HG03108 (cell line): ENCODE measurements around the gene KCTD15.
"Not testable (repeated sequence)": the region's sequence is repeated elsewhere in the genome, so short reads cannot be mapped to it uniquely, and the experiment has no call there.

ENCODE experiments used
- ATAC-seq: cut with Tn5 transposase; IDR thresholded peaks from one replicate; pipeline ENCODE4 v1.9.1; 2021; ENCODE audit warnings: moderate library complexity; ENCODE audit not compliant: unreplicated experiment

KCTD15 gene

DNA sequence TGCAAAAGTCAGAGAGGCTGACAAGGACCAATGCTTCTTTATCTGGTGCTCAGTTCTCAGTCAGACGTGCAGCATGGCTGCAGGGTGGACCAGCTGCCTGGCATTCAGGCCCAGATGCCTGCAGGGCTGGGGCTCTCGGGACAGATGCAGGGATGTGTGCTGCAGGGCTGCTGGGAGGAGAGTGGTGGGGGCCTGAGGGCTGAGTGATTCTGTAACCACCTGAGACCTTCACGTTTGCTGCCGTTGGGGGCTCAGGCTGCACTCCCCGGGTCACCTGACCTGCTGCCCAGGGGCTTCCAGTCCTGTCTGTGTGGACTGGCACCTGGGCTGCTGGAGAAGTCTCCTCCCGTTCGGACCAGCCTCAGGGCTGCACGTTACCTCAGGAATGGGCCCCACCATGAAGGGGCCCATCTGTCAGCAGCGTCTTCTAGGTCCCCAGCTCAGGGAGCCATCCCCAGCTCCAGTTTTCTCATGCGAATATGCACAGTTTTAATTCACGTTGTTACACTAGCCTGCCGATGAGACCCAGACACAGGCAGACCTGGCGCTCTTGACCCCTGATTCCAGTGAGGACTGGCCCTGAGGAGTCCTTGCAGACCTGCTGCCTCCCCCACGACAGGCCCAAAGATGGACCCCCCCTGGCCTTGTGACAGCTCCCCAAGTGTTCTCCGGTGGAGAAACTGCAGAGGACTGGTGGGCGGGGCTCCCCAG lies 16.9 kb downstream of the KCTD15 start:
- no peak for ATAC-seq

DNA sequence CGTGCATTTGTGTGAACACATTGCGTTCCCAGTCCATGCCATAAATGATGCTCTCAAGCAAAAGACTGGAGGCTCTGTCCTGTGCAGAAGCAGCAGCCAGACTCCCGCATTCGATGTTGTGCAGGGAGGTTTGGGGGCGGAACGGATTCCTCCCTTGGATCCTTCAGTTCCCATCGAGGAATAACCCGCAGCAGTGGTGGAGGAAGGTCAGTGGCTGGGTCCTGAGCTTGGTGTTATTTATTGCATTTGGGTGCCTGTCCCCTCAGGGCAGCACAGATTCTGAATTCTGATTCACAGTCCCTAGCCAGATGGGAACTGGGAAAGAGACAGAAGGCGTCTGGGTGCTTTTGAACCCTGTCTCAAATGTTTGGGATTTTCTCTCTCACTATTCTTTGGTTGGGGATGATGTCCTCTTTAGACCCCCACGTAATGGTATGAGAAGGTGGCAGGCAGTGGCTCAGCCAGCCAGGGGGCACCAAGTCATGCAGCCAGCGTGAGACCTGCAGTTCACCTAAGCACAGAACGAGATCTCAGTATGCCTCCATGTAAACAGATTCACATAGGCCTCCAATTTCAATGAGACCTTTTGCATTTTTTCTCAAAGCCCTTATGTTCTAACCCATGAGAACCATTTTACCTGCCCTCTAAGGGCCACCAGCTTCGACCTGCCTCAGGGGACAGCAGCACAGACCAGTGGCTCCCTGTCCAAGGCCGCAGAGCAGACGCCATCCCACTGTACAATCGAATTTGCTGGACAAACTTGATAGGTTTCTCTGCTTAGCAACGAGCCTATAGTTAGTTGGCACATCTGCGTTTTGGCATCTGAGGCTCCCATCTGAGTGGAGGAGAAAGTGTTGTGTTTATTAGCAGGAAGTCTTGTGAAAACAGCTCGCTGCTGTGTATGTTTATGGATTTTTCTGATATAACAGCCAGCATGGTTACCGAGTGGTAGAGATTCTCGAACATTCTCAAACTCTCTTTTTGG lies 17.8 kb downstream of the KCTD15 start:
- no peak for ATAC-seq

DNA sequence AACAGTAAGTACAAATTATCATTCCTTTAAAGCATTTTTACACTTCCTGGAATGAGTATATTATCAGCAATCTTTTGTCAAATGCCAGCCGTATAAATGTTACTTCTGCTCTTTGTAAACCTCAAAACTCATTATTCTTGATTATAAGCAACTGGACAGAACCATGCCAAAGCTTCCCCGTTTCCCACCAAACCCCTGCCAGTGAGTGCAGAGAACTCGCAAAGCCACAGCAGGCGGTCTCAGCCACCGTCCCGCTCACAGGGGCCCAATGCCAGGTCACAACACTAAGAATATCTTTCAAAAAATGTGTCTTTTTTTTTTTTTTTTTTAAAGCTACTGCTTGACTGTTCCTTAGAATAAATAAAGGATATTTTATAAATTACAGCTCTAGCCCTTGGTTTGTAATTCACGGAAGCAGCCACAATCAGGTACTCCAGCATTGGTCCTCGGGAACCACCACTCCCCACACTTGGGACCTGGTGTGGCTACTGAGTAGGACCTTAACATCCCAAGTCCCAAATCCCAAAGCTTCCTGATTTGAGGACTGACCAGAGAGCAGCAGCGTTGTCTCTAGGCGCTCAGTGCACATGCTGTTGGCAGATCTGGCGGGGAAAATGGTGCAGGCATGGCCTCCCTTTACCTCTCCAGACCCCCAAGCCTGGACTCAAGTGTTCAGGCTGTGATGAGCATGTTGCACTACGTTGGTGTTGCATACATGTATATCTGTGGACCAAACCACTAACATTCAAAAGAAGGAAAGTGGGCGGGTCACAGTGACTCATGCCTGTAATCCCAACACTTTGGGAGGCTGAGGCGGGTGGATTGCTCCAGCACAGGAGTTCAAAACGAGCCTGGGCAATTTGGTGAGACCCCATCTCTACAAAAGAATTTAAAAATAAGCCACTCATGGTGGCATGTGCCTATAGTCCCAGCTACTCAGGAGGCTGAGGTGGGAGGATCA lies 19.0 kb downstream of the KCTD15 start:
- ATAC-seq, result no peak

DNA sequence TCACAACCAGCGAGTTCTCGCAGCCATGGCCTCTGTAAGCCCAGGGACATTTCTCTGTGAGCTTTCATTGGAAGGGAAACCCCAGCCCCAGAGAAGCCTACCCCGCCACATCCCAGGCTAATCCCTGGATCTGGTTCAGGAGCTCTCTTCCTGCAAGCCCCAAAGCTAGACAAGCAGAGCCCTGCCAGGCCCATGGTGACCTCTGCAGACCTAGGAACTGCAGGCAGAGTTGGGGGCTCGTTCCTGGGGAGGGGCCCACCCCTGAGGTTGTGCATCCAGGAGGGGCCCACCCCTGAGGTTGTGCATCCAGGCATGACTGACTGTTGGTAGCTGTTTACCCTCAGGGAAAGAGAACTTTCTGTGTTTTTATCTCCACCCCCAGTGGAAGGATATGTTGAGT lies 21.7 kb downstream of the KCTD15 start:
- no peak for ATAC-seq

DNA sequence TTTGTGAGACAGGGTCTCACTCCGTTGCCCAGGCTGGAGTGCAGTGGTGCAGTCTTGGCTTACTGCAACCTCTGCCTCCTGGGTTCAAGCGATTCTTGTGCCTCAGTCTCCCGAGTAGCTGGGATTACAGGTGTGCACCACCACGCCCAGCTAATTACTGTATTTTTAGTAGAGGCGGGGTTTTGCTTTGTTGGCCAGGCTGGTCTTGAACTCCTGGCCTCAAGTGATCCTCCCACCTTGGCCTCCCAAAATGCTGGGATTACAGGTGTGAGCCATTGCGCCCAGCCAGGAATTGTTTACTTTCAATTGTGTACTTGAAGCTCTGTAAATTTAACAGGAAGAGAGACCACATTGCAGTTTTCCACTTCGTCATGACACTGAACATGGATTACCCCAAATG lies 22.4 kb downstream of the KCTD15 start:
- ATAC-seq, result not testable (repeated sequence)

DNA sequence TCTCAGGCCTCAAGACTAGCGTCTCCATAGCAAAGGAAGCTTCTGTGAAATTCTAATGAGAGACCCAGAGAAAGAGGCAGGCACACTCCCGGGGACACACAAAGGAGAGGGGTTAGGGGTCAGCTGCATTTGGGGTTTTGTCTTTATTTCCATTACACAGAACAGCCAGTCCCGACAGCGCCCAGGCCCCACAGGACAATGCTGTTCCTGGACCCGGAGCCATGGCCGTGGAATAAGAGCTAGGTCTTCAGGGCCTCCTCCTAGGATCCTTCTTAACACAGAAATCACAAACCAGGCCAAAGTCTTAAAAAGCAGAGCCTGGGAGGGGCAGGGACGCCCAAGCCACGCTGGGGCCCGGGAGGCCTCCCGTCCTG lies 22.8 kb downstream of the KCTD15 start:
- ATAC-seq, result no peak

DNA sequence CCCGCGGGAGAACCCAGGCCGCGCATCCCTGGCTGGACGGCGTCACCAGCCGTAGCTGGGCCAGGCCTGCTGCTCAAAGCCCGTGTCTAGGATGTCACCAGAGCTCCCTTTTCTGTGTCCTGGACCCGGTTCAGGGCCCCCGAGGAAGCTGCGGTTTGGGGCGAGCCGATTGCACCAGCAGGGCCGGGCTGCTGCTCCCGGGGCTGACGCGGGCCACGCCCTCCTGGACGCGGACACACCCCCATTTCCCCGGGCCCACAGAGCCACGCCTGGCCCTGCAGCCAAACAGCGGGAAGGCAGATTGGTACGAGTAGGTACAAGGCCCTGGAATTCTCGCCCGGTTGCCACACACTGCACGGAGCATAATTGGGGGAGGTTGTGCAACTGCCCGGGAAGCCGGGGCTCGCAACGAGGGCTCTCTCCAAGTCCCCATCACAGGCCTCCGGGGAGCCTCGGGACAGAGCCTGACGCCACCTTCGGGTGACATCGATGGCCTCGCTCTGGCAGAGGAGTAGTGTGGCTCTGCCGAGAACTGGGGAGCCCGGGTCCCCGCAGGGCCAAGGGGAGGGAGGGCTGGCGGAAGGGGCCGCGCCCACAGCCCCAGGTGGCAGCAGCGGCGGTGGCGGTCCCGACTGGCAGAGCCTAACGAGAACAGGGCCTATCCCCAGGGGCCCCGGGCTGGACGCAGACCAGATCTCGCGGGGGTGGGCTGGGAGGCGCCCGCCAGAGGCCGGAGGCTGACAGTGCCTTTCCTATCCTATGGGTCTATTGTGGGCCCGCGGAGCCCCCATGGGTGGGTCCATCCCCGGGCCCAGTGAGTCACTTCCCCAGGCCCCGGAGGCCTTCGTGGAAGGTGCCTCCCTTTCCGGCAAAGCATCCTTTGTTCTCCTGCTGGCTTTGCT lies 23.5 kb downstream of the KCTD15 start:
- ATAC-seq, result no peak

DNA sequence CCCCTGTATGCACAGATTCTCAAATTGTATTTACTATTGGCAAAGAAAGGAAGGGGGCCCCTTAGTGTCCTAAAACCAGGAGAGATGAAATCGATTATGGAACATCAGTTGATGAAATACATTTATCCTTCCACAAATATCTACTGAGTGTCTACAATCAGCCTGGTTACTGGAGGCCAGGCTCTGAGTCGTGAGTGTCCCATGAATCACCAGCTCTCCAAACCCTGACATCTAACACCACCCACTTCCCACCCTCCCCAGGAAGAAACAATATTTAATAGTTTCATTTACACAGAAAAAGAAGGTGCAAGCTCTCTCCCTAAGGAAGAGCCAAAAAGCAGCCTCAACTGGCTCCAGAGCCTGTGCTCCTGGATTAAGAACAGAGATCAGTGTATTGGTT lies 25.2 kb downstream of the KCTD15 start:
- ATAC-seq, result no peak

DNA sequence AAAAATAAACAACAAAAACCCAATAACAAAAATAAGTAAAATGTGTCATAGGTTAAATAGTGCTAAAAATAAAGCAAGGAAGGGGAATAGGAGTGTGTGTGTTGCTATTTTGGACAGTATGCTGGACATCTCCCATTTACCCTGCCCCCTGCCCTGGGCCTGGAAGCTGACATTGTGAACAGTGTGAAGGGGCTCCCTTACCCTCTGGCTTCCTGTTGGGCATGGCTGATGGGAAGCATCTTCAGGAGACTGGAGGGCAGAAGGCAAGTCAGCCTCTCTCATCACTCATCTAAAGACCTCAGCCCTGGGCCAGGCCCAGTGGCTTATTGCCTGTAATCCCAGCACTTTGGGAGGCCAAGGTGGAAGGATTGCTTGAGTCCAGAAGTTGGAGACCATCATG lies 26.7 kb downstream of the KCTD15 start:
- no peak for ATAC-seq

DNA sequence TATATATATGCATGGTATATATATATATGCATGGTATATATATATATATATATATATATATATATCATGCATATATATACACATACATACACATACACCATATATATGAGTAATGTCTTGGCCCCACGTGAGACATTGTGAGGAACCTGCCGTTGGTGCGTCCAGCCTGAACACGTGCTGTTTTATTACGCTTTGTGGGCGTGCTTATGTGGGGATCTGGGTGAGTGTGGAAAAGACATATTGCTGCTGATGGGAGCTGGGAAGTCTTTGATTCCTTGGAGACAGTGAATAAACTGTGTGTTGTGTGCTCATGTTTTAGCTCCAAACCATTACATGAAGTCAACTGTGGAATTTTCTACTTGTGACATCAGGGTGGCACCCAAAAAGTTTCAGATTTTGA lies 28.9 kb downstream of the KCTD15 start:
- no peak for ATAC-seq

DNA sequence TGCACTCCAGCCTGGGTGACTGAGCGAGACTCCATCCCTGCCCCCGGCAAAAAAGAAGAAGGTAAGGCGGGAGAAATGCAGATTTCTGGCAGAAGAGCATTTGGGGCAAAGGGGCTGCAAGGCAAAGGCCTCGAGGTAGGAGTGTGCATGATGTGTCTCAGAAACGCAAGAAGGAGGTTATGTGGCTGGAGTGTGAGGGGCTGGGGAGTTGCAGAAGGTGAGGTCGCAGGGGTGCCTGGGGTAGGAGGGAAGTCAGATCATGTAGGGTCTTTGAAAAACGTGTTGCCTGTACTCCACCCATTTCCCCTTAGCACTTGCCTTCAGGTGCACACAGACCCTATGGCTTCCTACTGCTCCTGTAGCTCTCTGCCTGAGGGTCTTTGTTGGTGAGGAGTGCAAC lies 29.9 kb downstream of the KCTD15 start:
- ATAC-seq, result no peak

DNA sequence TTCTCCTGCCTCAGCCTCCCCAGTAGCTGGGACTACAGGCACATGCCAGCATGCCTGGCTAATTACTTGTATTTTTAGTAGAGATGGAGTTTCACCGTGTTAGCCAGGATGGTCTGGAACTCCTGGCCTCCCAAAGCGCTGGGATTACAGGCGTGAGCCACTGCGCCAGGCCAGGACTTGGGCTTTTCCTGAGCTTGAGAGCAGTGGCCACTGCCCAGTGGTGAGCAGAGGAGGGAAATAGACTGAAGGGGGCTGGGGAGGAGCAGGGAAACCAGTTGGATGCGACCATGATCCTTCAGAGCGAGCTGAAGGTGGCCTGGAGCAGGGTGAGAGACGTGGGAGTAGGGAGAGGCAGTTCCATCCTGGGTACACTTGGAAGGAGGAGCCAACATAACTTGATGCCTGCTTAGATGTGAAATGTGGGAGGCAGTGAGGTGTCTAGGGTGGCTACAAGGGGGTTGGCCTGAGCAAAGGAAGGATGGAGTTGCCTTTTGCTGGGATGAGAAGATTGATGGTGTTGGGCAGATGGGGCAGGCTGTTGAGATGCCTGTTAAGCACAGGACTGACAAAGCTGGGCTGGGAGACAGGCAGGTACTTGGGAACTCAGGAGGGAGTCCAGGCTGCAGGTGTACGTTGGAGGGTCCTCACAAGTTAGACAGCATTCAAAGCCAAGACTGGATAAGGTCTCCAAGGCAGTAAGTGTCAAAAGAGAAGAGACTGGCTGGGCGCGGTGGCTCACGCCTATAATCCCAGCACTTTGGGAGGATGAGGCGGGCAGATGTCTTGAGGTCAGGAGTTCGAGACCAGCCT lies 31.8 kb downstream of the KCTD15 start:
- no peak for ATAC-seq

DNA sequence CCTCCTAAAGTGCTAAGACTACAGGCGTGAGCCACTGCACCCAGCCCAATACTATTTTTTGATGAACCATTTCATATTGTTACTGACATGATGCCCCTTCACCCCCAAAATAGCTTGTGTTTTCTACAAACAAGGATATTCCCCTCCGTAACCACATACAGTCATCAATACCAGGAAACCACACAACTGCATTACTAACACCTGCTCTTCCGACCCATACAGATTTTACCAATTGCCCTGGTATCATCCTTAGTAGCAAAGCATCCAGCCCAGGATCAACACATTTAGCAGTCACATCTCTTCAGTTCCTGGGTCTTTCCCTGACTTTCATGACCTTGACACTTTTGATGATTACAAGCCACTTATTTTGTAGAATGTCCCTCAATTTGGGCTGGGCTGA lies 33.6 kb downstream of the KCTD15 start:
- ATAC-seq, result no peak

DNA sequence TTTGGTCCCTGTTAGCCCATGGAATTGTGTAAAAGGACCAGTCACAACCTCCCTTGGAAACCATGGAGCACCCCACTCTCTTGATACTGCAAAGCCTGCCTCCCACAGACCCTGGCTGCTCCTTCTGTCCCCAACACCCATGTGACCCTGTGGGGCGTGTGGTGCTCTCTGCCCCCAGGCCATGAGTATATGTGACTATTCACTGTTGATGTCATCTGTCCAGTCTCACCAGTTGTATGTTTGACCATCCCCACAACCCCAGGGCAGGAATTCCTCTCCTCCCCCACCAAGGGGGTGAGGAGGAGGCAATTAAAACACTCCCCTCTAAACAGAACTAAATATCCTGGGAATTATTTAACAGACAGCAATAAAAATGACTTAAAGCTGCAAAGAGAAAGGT lies 35.2 kb downstream of the KCTD15 start:
- no peak for ATAC-seq

DNA sequence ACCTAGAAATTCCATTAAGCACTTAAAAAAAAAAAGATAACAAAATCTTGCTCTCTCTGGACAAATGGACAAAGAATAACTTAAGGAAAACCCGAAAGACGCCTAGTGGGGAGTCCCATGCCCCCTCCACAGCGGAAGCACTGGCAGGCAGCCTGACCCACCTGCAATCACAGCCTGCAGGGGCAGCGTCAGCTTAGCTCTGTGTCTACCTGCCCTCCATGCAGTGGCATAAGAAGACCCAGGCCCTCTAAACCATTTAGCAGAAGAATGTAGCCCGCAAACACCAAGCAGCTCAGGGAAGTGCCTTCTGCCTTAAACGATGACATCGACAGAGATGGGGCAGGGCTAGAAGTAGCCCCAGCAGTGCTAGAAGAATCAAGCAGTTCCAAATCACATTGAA lies 36.0 kb downstream of the KCTD15 start:
- no peak for ATAC-seq

DNA sequence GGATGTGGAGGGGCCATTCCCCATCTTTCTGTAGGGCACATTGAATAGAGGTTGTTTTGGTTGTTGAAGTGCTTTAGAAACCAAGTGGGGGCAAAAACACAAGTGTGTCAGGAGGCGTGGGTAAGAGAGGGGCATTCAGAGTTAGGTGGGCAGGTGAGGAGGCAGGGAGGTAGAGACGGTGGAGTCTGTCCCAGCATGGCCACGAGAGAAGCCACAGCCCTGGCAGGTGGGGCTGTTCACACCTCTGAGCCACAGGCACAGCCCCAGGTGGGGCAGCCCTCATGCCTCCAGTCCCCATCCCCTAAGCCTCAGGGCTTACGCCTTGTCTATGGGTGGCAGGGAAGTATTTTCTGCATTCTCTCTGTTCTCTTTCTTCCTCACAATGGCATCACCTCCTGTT lies 43.7 kb downstream of the KCTD15 start:
- no peak for ATAC-seq

DNA sequence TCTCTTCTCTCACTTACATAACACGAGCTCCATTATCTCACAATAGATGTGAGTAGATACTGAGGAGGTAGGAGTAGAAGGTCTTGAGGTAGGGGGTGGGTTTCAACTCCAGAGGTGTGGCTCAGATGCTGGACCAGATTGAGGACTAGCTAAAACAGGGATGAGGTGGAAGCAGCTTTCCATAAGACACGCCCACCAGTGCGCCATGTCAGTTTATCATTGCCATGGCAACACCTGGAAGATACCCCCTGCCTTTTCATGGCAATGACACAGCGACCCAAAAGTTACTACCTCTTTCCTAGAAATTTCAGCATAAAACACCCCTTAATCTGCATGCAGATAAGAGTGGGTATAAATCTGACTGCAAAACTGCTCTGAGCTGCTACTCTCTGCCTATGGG lies 44.1 kb downstream of the KCTD15 start:
- no peak for ATAC-seq

DNA sequence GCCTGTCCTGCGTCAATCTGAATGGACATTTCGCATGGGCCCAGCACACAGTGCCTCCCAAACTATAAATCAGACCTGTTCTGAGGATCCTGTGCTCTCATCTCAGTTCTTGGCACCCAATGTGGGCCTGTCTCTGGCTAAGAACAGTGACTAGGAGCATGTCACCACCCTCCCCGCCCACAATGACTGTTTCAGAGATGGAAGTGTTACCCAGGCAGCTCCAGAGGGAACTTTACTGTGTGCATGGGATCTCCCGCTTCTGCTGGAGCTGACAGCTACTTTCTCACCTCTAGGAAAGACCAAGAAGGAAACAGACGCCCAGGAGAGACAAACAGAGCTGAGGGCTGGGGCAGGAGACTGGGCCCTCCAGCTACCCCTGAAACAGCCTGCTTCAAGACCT lies 45.0 kb downstream of the KCTD15 start:
- ATAC-seq, result no peak

DNA sequence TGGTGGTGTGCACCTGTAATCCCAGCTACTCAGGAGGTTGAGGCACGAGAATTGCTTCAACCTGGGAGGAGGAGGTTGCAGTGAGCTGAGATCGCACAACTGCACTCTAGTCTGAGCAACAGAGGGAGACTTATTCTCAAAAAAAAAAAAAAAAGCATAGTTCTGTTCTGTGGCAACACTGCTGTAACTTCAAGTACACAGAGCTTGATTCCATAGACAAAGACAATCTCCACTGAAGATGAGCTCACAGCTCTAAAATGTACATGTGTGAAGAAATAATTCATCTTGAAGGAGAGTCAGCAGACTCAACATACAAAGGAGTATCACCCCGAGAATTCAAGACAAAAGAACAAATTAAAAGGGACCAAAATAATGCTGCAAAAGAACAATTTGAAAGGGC lies 47.8 kb downstream of the KCTD15 start:
- no peak for ATAC-seq
